K562 (cell line): Measurements from ENCODE around the gene NUP133. TPM values are rescaled to one million over a fixed set of nuclear protein-coding genes. Genes with fewer than 3 reads are reported as not detected.

ENCODE experiments used
- ATAC-seq: fragments of 200-7000 bp; cut with Tn5 transposase; 3 replicates; pipeline ENCODE4 v1.9.1; 2020; ENCODE audit warnings: moderate library complexity
- BruUV-seq: library from RNA; stranded (reverse); fragments of 400-500 nt; replicated peaks from 2 replicates; lab custom pipeline; 2021; lab: Mats Ljungman, UMichigan
- CTCF ChIA-PET: fragments of 300-600 bp; formaldehyde crosslinking; extraction: SDS; loops from one replicate; lab custom pipeline; 2021; ENCODE audit warnings: low intra/inter-chr PET ratio; lab: Yijun Ruan, JAX
- POLR2A ChIA-PET: fragments of 300-600, 350-650 bp; sonication (Branson Sonifier 250); formaldehyde crosslinking; extraction: SDS; loops from one replicate; lab custom pipeline; 2021; ENCODE audit warnings: antibody characterized with exemption, inconsistent platforms; lab: Yijun Ruan, JAX
- DNase-seq, 4 experiments: peaks; one replicate each; pipeline versions ENCODE4 v3.0.0 to v3.0.0-alpha.2; 2011 to 2018; ENCODE audit warnings: low spot score in 3 of 4, mixed read lengths in 3 of 4; ENCODE audit errors: extremely low read depth in 1 of 4
- FAIRE-seq: peaks from 2 replicates; lab custom pipeline; 2011; peaks lifted over from hg19 to GRCh38; lab: Jason Lieb, UNC
- H2AFZ ChIP-seq: 2 replicates; pipeline ENCODE4 v1.6.0; 2011; ENCODE audit warnings: low read depth, low read length, control low read depth, inconsistent platforms
- H3K27ac ChIP-seq: fragments of 200-600 bp; 3 replicates; pipeline ENCODE4 v1.8.0; 2011; ENCODE audit warnings: low read depth, mild to moderate bottlenecking, control low read depth, inconsistent platforms, low read length, moderate library complexity, mixed read lengths; ENCODE audit errors: extremely low read depth
- H3K27me3 ChIP-seq, 2 experiments: fragments of 300-600 bp in 1 of 2; 2 replicates in 1 of 2; 3 replicates in 1 of 2; pipeline versions ENCODE4 v1.6.0 to v1.8.0; 2011; ENCODE audit warnings: inconsistent platforms in 2 of 2, low read length in 2 of 2, mild to moderate bottlenecking in 1 of 2, mixed read lengths in 1 of 2, moderate library complexity in 1 of 2; ENCODE audit not compliant: control insufficient read depth in 2 of 2, insufficient read depth in 2 of 2
- H3K36me3 ChIP-seq: fragments of 300-600 bp; 3 replicates; pipeline ENCODE4 v1.8.0; 2011; ENCODE audit warnings: mild to moderate bottlenecking, low read length, inconsistent platforms; ENCODE audit not compliant: control insufficient read depth, insufficient read depth
- H3K4me1 ChIP-seq, 2 experiments: fragments of 200-600 bp in 1 of 2; replicated peaks in 1 of 2; 2 replicates in 1 of 2; 3 replicates in 1 of 2; pipeline versions ENCODE4 v1.5.1 to v1.8.0; 2011; ENCODE audit warnings: inconsistent platforms in 2 of 2, low read length in 2 of 2, mild to moderate bottlenecking in 1 of 2, mixed read lengths in 1 of 2, moderate library complexity in 1 of 2; ENCODE audit not compliant: control insufficient read depth in 2 of 2, insufficient read depth in 2 of 2
- H3K4me2 ChIP-seq: 2 replicates; pipeline ENCODE4 v1.6.1; 2011; ENCODE audit warnings: low read length, control low read depth, inconsistent platforms, mixed read lengths; ENCODE audit not compliant: insufficient read depth
- H3K4me3 ChIP-seq: fragments of 200-600 bp; sonication (generic), shearing (Covaris generic); 2 replicates; pipeline ENCODE4 v1.5.1; 2016; ENCODE audit warnings: control low read depth, inconsistent platforms
- H3K79me2 ChIP-seq: fragments of 200-600 bp; 3 replicates; pipeline ENCODE4 v1.8.0; 2011; ENCODE audit warnings: low read length, inconsistent platforms; ENCODE audit not compliant: control insufficient read depth, insufficient read depth
- H3K9ac ChIP-seq, 2 experiments: 2 replicates each; pipeline versions ENCODE4 v1.6.0 to v1.6.1; 2011; ENCODE audit warnings: low read depth in 2 of 2, low read length in 2 of 2, control low read depth in 1 of 2, inconsistent platforms in 1 of 2, mild to moderate bottlenecking in 1 of 2, mixed read lengths in 1 of 2; ENCODE audit not compliant: insufficient read depth in 1 of 2
- H3K9me1 ChIP-seq: one replicate; pipeline ENCODE4 v1.6.0; 2011; ENCODE audit warnings: inconsistent platforms, mild to moderate bottlenecking, low read length, moderate library complexity; ENCODE audit not compliant: control insufficient read depth, insufficient read depth
- H3K9me3 ChIP-seq: replicated peaks from 2 replicates; pipeline ENCODE4 v1.5.1; 2011; ENCODE audit warnings: low read depth, low read length, inconsistent platforms; ENCODE audit not compliant: control insufficient read depth, insufficient read depth
- H4K20me1 ChIP-seq: replicated peaks from 2 replicates; pipeline ENCODE4 v1.6.1; 2011; ENCODE audit warnings: low read length, inconsistent platforms, mixed read lengths; ENCODE audit not compliant: control insufficient read depth, insufficient read depth
- MAFF ChIP-seq: IDR thresholded peaks from 2 replicates; pipeline ENCODE4 v1.6.1; 2012; ENCODE audit warnings: low read length, improper control_type of control experiment
- MCM5 ChIP-seq: fragments of 450-650 bp; IDR thresholded peaks from 2 replicates; pipeline ENCODE4 v1.6.1; 2016; ENCODE audit warnings: low read depth
- SMC3 ChIP-seq: conservative IDR thresholded peaks from 2 replicates; pipeline ENCODE4 v1.6.1; 2011; ENCODE audit warnings: low read depth, low read length, improper control_type of control experiment; ENCODE audit not compliant: insufficient read depth
- SNRNP70 ChIP-seq: fragments of 200-400 bp; formaldehyde crosslinking; optimal IDR thresholded peaks from 2 replicates; pipeline ENCODE3; 2017; ENCODE audit warnings: low read depth, low read length
- WGBS: fragments of 100-300 bp; shearing (Covaris generic); methylation state at CpG from one replicate; pipeline ENCODE4 v1.1.6; 2016; ENCODE audit warnings: low coverage, mixed read lengths; ENCODE audit not compliant: insufficient coverage; ENCODE audit errors: missing lambda C conversion rate; 5-methylcytosine and 5-hydroxymethylcytosine counted together
- in situ Hi-C: fragments of 300-500 bp; cut with MboI; formaldehyde crosslinking; loops from 4 replicates; pipeline ENCODE4 v1.15.0; 2018; ENCODE audit warnings: inconsistent platforms, mixed read lengths
- intact Hi-C: fragments of 100-400 bp; cut with micrococcal nuclease; formaldehyde crosslinking; loops from 2 replicates; pipeline ENCODE4 v1.14.2; 2022
- polyA plus RNA-seq, 8 experiments: library from polyadenylated mRNA; depleted of rRNA in 4 of 8; stranded (reverse) in 5 of 8; unstranded in 3 of 8; fragments of >200 nt; fragmentation: Nextera tagmentation in 2 of 8; fragmentation: Illumina TruSeq in 1 of 8; extraction: Ambion mirVana in 2 of 8; extraction: Trizol in 1 of 8; gene quantifications; 2 replicates each; pipeline versions ENCODE4 v1.2.1 to v1.2.3, GENCODE V29; 2011 to 2014; ENCODE audit warnings: inconsistent platforms in 1 of 8, missing spikeins in 1 of 8
- total RNA-seq, 7 experiments: library from RNA; depleted of rRNA in 6 of 7; stranded (reverse); fragments of >200 nt in 6 of 7; fragmentation: Illumina TruSeq in 2 of 7; extraction: Trizol in 2 of 7; gene quantifications; 2 replicates each; pipeline versions ENCODE4 v1.2.1 to v1.2.3, GENCODE V29; 2011 to 2021; ENCODE audit warnings: low replicate concordance in 1 of 7
- TF ChIP-seq, protein P1 (sequence below), 3 experiments: fragments of 200-800 bp in 1 of 3; fragments of 250-450 bp in 1 of 3; fragments of 450-650 bp in 1 of 3; sonication (Bioruptor Pico) in 1 of 3; sonication (Bioruptor generic) in 1 of 3; formaldehyde crosslinking in 1 of 3; IDR thresholded peaks; 2 replicates each; pipeline versions ENCODE4 v1.6.1 to v1.8.0; 2016 to 2022; ENCODE audit warnings: mild to moderate bottlenecking in 2 of 3, missing genetic modification characterization in 2 of 3, missing compliant biosample characterization in 1 of 3, moderate library complexity in 1 of 3
- TF ChIP-seq, protein P2 (sequence below), 2 experiments: fragments of 450-650 bp; formaldehyde crosslinking in 1 of 2; IDR thresholded peaks; 2 replicates each; pipeline versions ENCODE4 v1.4.0 to v1.6.1; 2014 to 2020; ENCODE audit warnings: mild to moderate bottlenecking in 2 of 2, borderline replicate concordance in 1 of 2, low read depth in 1 of 2
- TF ChIP-seq, protein P3 (sequence below): fragments of 250-450 bp; sonication (Bioruptor Pico); IDR thresholded peaks from 2 replicates; pipeline ENCODE4 v1.8.0; 2021; ENCODE audit warnings: mild to moderate bottlenecking, moderate library complexity

The NUP133 gene
- total and polyA plus RNA-seq, 9 of the 15 experiments (the other 6 are each of a cell fraction or from before 2014, with no cell fraction given), result 21.7 to 85.1 (median 61.3) TPM

DNA sequence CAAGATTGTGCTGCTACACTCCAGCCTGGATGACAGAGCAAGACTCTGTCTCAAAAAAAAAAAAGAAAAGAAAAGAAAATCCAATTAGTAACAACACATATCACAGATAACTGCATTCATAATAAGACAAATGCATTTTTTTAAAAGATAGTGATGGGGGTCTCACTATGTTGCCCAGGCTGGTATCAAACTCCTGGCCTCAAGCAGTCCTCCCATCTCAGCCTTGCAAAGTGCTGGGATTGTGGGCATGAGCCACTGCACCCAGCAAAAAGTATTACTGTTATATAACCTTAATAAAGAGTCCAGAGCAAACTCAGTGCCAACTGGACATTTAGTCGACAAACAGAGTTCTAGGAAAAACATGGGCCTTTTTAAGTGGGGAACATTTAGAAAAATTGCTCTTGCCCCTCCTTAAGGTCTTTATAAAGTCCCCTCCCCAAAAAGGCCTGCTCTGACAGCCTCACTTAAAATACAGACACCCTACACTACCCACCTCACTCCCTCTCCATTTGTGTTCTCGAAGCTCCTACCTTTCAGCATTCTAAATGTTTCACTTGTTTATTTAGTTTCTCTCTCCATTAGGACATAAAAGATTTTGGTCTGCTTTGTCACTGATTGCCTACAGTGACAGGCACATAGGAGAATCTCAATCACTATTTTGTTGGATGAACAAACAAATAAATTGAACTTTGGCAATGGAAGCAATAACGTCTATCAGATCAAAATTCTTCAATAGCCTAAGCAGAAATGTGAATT, 42.8 kb upstream of the NUP133 start:
- intact Hi-C loops, result loop anchor here (10.0 kb wide), 1 partner anchor 604 kb away; no protein-coding TSS in a partner anchor
- ChIA-PET POLR2A (no interaction called here), CTCF (no interaction called here)
- peaks cover 40% of the 10 kb centered on the region for H3K36me3 ChIP-seq
- ATAC-seq (no peak), FAIRE-seq (no peak), DNase-seq (no peak)
- 82% methylated on average over 3 of the region's 3 CpGs for whole genome bisulfite sequencing
- no peaks in the 10 kb centered on the region for H3K27me3 ChIP-seq
- no peak overlapping the region for H3K4me2 ChIP-seq
- in situ Hi-C loops, result no loop called here
- no peak overlapping the region for H3K9ac ChIP-seq
- no peak overlapping the region for H3K4me3 ChIP-seq
- H3K79me2 ChIP-seq, result peaks cover 70% of the 10 kb centered on the region
- H3K9me3 ChIP-seq, result no peaks in the 10 kb centered on the region
- peaks cover 25 to 33% of the 10 kb centered on the region in 2 experiments; a peak in 4 of 5 replicates for H3K4me1 ChIP-seq
- H2AFZ ChIP-seq, result no peak overlapping the region
- no peak overlapping the region for H3K27ac ChIP-seq
- no TSS peak for BruUV-seq
- H4K20me1 ChIP-seq, result peaks cover 38% of the 10 kb centered on the region
- peaks cover 7% of the 10 kb centered on the region for H3K9me1 ChIP-seq
- TF ChIP-seq SNRNP70, result no peak
- TF ChIP-seq, protein P1, sequence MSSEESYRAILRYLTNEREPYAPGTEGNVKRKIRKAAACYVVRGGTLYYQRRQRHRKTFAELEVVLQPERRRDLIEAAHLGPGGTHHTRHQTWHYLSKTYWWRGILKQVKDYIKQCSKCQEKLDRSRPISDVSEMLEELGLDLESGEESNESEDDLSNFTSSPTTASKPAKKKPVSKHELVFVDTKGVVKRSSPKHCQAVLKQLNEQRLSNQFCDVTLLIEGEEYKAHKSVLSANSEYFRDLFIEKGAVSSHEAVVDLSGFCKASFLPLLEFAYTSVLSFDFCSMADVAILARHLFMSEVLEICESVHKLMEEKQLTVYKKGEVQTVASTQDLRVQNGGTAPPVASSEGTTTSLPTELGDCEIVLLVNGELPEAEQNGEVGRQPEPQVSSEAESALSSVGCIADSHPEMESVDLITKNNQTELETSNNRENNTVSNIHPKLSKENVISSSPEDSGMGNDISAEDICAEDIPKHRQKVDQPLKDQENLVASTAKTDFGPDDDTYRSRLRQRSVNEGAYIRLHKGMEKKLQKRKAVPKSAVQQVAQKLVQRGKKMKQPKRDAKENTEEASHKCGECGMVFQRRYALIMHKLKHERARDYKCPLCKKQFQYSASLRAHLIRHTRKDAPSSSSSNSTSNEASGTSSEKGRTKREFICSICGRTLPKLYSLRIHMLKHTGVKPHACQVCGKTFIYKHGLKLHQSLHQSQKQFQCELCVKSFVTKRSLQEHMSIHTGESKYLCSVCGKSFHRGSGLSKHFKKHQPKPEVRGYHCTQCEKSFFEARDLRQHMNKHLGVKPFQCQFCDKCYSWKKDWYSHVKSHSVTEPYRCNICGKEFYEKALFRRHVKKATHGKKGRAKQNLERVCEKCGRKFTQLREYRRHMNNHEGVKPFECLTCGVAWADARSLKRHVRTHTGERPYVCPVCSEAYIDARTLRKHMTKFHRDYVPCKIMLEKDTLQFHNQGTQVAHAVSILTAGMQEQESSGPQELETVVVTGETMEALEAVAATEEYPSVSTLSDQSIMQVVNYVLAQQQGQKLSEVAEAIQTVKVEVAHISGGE (CRISPR knock-in tag; IDR thresholded peaks at IDR 0.05), result no peak
- no peak for TF ChIP-seq MCM5
- no peak for TF ChIP-seq MAFF
- TF ChIP-seq SMC3, result no peak
- TF ChIP-seq, protein P2, sequence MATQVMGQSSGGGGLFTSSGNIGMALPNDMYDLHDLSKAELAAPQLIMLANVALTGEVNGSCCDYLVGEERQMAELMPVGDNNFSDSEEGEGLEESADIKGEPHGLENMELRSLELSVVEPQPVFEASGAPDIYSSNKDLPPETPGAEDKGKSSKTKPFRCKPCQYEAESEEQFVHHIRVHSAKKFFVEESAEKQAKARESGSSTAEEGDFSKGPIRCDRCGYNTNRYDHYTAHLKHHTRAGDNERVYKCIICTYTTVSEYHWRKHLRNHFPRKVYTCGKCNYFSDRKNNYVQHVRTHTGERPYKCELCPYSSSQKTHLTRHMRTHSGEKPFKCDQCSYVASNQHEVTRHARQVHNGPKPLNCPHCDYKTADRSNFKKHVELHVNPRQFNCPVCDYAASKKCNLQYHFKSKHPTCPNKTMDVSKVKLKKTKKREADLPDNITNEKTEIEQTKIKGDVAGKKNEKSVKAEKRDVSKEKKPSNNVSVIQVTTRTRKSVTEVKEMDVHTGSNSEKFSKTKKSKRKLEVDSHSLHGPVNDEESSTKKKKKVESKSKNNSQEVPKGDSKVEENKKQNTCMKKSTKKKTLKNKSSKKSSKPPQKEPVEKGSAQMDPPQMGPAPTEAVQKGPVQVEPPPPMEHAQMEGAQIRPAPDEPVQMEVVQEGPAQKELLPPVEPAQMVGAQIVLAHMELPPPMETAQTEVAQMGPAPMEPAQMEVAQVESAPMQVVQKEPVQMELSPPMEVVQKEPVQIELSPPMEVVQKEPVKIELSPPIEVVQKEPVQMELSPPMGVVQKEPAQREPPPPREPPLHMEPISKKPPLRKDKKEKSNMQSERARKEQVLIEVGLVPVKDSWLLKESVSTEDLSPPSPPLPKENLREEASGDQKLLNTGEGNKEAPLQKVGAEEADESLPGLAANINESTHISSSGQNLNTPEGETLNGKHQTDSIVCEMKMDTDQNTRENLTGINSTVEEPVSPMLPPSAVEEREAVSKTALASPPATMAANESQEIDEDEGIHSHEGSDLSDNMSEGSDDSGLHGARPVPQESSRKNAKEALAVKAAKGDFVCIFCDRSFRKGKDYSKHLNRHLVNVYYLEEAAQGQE (IDR thresholded peaks at IDR 0.05; ENCODE audit: borderline replicate concordance), result no peak
- TF ChIP-seq, protein P2 (CRISPR knock-in tag; IDR thresholded peaks at IDR 0.05; ENCODE audit: low read depth), result no peak
- TF ChIP-seq, protein P3, sequence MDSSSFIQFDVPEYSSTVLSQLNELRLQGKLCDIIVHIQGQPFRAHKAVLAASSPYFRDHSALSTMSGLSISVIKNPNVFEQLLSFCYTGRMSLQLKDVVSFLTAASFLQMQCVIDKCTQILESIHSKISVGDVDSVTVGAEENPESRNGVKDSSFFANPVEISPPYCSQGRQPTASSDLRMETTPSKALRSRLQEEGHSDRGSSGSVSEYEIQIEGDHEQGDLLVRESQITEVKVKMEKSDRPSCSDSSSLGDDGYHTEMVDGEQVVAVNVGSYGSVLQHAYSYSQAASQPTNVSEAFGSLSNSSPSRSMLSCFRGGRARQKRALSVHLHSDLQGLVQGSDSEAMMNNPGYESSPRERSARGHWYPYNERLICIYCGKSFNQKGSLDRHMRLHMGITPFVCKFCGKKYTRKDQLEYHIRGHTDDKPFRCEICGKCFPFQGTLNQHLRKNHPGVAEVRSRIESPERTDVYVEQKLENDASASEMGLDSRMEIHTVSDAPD, result no peak
